ENCODE measurements around the gene DUSP28.

DUSP28 gene

DNA sequence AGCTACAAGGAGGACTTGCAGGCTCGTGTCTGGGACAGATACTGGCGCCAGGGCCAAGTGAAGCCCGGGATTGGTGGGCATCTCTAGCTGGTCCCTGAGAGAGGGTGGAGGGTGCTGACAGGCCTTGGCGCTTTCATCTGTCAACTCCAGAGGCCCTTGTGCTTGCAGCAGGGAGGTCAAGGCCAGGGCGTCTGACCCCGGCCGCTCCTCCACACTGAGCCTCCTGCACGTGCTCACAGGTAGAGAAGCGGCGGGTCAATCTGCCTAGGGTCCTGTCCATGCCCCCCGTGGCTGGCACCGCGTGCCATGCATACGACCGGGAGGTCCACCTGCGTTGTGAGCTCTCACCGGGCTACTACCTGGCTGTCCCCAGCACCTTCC is 35.9 kb downstream of the DUSP28 start:
- H3K4me3 ChIP-seq (ENCODE audit: low read length), result no peak overlapping the region
- no peak for TF ChIP-seq ZNF274 (IDR thresholded peaks at IDR 0.05; ENCODE audit: low read depth, low read length)

DNA sequence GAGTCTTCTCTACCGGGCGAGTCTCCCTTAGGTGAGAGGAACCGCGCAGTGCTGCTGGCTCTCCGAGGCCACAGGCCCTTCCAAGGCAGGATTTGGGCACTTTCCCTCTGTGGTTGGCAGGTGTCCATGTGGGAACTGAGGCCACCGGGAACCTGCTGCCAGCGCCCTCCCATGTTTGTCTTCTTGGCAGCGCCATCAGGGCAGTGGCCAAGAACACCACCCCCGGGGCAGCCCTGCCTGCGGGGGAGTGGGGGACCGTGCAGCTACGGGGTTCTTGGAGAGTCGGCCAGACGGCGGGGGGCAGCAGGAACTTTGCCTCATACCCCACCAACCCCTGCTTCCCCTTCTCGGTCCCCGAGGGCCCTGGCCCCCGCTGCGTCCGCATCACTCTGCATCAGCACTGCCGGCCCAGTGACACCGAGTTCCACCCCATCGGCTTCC is 36.4 kb downstream of the DUSP28 start:
- no peak for TF ChIP-seq ZNF274 (IDR thresholded peaks at IDR 0.05; ENCODE audit: low read depth, low read length)
- no peak overlapping the region for H3K4me3 ChIP-seq (ENCODE audit: low read length)

GRCh38 chr2:240597054-240597418 is 36.9 kb downstream of the DUSP28 start:
- no peak overlapping the region for H3K4me3 ChIP-seq (ENCODE audit: low read length)
- TF ChIP-seq ZNF274 (IDR thresholded peaks at IDR 0.05; ENCODE audit: low read depth, low read length), result no peak

- no peak overlapping the region for H3K4me3 ChIP-seq (ENCODE audit: low read length)
- TF ChIP-seq ZNF274 (IDR thresholded peaks at IDR 0.05; ENCODE audit: low read depth, low read length), result no peak
Measured at GRCh38 chr2:240597419-240598181, 37.4 kb downstream of the DUSP28 start.

DNA sequence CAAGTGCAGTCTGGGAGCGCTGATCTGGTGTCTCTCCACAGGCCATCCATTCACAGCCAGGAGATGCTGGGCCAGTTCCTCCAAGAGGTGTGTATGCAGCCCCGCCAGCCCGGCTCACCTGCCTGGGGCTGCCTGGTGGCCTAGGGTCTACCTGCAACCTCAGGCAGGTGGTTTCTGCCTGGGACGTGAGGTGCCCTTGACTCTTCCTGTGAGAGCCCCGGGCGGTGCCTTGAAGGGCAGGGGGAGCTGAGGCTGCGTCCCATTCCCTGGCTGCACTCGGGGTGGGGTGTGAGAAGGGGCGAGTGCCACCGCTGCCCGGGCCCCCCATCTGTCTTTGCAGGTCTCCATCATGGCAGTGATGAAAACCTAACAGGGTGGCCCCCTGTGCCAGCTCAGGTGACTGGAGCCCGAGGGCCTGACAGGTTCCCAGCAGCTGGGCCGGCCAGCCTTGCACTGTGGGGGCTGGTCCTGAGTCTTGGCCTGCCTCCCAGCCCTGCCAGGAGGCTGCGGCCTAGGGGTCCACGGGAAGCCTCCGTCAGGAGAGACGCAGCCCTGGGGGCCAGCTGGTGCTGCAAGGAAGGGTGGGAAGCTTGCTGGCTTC is 38.3 kb downstream of the DUSP28 start:
- no peak overlapping the region for H3K4me3 ChIP-seq (ENCODE audit: low read length)
- no peak for TF ChIP-seq ZNF274 (IDR thresholded peaks at IDR 0.05; ENCODE audit: low read depth, low read length)

DNA sequence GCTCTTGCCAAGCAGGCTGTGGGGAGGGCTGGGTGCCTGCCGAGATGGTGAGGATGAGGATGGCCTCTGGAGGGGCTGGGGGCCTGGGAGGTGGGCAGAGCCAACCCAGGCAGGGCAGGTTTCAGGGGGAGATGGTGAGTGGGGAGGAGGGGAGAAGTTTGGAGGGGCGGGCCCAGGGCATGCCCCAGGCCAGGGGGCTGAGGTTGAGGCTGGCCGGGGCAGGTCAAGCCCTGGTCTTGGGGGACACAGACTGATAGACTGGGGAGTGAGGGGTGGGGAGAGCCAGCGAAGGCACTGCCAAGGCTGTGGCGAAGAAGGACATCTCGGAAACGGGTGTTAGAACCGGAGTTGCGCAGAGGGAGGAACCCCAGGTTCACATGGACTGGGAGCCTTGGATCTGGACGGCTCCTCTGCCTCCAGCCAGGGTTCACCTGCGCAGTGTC is 39.0 kb downstream of the DUSP28 start:
- no peak overlapping the region for H3K4me3 ChIP-seq (ENCODE audit: low read length)
- no peak for TF ChIP-seq ZNF274 (IDR thresholded peaks at IDR 0.05; ENCODE audit: low read depth, low read length)

DNA sequence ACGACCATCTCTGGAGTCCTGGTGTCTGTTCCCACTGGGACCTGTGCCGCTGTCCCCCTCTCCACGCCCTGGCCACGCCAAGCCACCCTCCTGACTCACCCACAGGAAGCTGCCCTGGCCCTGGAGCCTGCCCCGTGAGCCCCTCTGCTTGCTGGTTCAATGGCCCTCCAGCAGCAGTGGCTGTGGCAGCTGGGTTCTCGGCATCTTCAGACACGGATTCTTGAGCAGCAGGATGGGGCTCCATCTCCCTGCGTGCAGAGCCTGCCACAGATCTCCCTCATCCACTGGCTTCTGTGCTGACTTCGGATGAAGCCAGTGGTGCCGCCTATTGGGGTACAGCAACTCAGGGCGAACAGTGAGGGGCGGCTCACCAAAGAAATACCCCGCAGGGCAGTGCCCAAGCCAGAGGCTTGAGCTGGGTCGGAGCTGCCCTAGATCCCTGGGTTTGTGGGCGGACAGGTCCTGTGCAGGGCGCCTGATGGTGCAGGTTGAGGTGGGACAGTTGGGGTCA is 40.3 kb downstream of the DUSP28 start:
- TF ChIP-seq ZNF274 (IDR thresholded peaks at IDR 0.05; ENCODE audit: low read depth, low read length), result no peak
- H3K4me3 ChIP-seq (ENCODE audit: low read length), result no peak overlapping the region

DNA sequence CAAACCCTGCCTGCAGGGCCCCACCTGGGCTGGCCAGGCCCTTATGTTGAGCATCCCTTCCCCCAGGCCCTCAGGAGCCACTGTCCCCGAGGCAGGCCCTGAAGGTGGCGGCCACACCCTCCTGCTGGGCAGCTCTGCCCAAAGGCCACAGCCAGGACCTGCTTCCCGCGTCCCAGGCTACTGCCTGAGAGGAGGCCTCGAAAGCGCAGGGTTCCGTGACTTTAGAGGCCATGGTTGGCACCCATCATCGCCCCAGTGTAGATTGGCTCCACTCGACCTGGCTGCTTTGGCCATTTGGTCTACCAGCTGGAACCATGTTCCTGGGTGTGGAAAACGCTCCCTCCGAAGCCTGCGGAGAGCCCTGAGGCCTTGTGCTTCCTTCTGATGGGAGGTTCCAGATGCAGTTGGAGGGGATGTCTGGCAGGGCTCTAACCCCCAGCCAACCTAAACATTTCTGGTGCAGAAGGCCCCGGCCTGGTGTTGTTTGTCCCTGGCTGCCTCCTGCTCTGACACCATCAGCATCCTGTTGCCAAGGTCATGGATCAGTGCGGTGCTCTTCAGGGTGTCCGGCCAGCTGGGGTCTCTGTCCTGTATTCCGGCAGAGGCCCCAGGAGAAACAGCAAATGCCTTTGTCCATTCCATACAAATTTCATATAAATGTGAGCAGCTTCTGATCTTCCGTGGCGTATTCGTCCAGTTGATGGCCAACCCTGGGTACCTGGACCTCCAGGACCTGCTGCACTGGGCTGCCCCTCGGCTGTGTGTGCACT is 41.1 kb downstream of the DUSP28 start:
- no peak for TF ChIP-seq ZNF274 (IDR thresholded peaks at IDR 0.05; ENCODE audit: low read depth, low read length)
- no peak overlapping the region for H3K4me3 ChIP-seq (ENCODE audit: low read length)

DNA sequence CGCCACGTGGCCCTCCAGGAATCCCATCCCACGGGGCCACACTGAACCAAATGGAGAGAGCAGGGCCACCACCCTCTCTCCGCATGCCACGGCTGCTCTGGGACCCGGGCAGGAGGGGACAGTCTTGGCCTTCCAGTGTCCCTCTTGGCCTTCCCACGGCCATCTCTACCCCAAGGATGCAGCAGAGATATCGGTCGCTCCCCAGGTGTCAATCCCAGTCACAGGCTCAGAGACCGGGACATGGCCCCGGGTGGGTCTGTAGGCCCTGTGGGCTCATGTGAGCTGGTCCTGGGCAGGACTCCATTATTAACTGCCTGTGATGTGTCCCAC is 41.6 kb downstream of the DUSP28 start:
- no peak for TF ChIP-seq ZNF274 (IDR thresholded peaks at IDR 0.05; ENCODE audit: low read depth, low read length)
- no peak overlapping the region for H3K4me3 ChIP-seq (ENCODE audit: low read length)

- no peak overlapping the region for H3K4me3 ChIP-seq (ENCODE audit: low read length)
- no peak for TF ChIP-seq ZNF274 (IDR thresholded peaks at IDR 0.05; ENCODE audit: low read depth, low read length)
Measured at GRCh38 chr2:240602266-240603050, 42.3 kb downstream of the DUSP28 start.

DNA sequence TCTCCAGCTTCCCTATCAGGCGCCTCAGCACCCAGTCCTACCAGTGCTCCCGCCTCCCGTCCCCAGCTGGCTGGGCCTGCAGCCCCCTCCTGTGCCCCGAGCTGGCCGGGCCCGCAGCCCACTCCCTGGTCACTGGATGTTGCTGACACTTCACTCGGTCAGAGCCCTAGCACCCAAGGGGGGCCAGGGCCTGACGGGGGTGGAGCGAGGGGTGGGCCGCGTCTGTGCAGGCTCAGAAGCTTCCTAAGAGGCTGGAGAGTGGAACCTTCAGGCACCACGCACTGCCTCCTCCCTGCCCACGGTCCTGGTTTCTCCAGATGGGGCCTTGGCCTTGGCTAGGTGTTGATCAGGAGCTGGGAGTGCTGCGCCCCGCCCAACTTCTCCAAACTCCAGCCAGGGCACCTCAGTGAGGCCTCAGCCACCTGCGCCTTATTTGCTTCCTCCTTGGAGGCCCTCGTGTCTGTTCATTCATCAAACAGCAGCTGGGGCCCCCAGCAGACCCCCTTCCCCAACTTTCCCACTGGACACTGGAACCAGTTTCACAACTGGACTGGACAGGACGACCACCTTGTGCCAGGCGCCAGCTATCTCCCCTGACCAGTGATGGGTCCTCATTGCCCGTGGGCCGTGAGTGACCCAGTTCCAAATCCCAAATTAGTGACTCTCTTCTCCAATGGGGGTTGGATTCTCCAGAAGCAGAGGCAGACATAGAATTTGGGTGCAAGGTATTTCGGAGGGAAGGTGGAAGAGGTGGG is 43.1 kb downstream of the DUSP28 start:
- no peak overlapping the region for H3K4me3 ChIP-seq (ENCODE audit: low read length)
- no peak for TF ChIP-seq ZNF274 (IDR thresholded peaks at IDR 0.05; ENCODE audit: low read depth, low read length)

DNA sequence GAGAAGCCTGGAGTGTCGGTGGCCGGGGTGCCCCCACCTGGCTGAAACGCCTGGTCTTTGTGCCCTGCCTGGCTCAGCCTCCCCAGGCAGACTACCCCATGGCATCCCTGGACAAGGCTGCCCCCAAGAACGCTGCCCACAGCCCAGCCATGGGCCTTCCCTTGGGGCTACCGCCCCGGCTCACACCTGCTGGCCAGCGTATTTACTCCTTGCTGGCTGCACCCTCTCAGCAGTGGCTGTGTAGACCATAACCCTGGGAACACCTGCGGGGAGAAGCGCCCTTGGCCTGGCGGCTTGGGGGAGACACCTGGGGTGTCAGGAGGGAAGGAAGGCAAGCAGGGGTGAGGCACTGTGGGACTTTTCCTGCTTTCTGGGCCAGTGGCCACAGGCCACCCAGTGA is 43.7 kb downstream of the DUSP28 start:
- TF ChIP-seq ZNF274 (IDR thresholded peaks at IDR 0.05; ENCODE audit: low read depth, low read length), result no peak
- H3K4me3 ChIP-seq (ENCODE audit: low read length), result no peak overlapping the region

DNA sequence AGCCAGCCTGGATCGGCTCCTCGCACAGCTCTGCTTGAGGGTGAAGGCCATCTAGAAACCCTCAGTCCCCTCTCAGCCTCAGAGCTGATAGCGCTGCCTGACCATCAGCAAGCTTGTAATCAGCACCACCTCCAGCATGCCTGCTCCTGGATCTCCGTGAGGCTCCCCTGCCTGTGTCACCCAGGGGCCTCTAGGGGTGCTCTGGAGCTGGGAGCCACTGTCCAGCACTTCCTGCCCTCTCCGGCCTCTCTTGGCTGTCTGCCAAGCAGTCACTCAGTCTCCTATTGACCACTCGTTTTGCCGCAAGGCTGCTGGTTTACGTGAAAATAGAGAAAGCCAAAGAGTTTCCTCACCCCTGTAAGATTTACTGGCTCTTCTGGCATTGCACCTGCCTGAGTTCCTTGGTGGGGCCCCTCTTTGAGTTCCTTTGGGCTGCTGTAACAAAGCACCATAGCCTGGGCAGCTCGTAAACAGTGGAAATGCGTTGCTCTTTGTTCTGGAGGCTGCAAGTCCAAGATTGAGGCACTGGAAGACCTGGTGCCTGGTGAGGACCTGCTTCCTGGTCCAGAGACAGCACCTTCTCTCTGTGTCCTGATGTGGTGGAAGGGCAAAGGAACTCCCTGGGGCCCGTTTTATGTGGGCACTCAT is 44.3 kb downstream of the DUSP28 start:
- no peak overlapping the region for H3K4me3 ChIP-seq (ENCODE audit: low read length)
- no peak for TF ChIP-seq ZNF274 (IDR thresholded peaks at IDR 0.05; ENCODE audit: low read depth, low read length)
